Gastrocnemius medialis (tissue), 4 donors: ENCODE results near the gene FKBP1A. TPM values are rescaled to one million over a fixed set of nuclear protein-coding genes. Genes with fewer than 3 reads are reported as not detected.

ENCODE experiments used
- ATAC-seq, 2 donors: fragments of 150-250 bp; one replicate each; pipeline ENCODE4 v1.9.1; 2016
- DNase-seq, 2 donors: peaks; one replicate each; pipeline ENCODE4 v3.0.0-alpha.2; 2019
- H3K27ac ChIP-seq, 4 donors: fragments of 200-600 bp; sonication (generic); 1 replicate in 1 of 4; 2 replicates in 3 of 4; pipeline ENCODE4 v1.5.1; 2016 to 2018; ENCODE audit warnings: mild to moderate bottlenecking in 2 of 4, moderate library complexity in 1 of 4
- H3K27me3 ChIP-seq, 3 donors: fragments of 200-600 bp; sonication (generic) in 2 of 3; 1 replicate in 1 of 3; 2 replicates in 2 of 3; pipeline versions ENCODE4 v1.5.1 to v1.6.0; 2016 to 2019; ENCODE audit warnings: mild to moderate bottlenecking in 1 of 3, moderate library complexity in 1 of 3
- H3K36me3 ChIP-seq, 2 donors: fragments of 200-600 bp; sonication (generic) in 1 of 2; one replicate each; pipeline ENCODE4 v1.5.1; 2017 to 2018
- H3K4me1 ChIP-seq, 2 donors: fragments of 200-600 bp; sonication (generic) in 1 of 2; one replicate each; pipeline ENCODE4 v1.5.1; 2016 to 2017; ENCODE audit warnings: mild to moderate bottlenecking in 2 of 2
- H3K4me3 ChIP-seq, 4 donors: fragments of 200-600 bp; sonication (generic) in 3 of 4; 1 replicate in 1 of 4; 2 replicates in 3 of 4; pipeline ENCODE4 v1.5.1; 2016 to 2019; ENCODE audit warnings: mild to moderate bottlenecking in 2 of 4
- H3K9me3 ChIP-seq, 3 donors: fragments of 200-600 bp; sonication (generic) in 2 of 3; 1 replicate in 1 of 3; 2 replicates in 2 of 3; pipeline ENCODE4 v1.5.1; 2016 to 2019
- POLR2A ChIP-seq, 2 donors: fragments of 450-650 bp; IDR thresholded peaks; one replicate each; pipeline ENCODE4 v1.6.1; 2017; ENCODE audit warnings: antibody characterized with exemption in 2 of 2, mild to moderate bottlenecking in 2 of 2, moderate library complexity in 2 of 2
- in situ Hi-C, 4 donors: fragments of 200-750 bp; cut with MboI; loops; one replicate each; pipeline versions ENCODE4 v1.15.0 to v1.8.0; 2017; ENCODE audit warnings: low sequenced_read_pairs in 4 of 4
- intact Hi-C: fragments of 100-400 bp; cut with DNase I; formaldehyde crosslinking; loops from one replicate; pipeline ENCODE4 v1.15.1; 2023; ENCODE audit warnings: low total_unique reads
- total RNA-seq, 4 donors: library from RNA; depleted of rRNA; stranded (reverse); fragments of >200 nt; gene quantifications; one replicate each; pipeline versions ENCODE4 v1.1.0 to v1.2.3, GENCODE V29; 2016
- TF ChIP-seq, protein P1 (sequence below), 5 experiments: fragments of 450-650 bp in 3 of 5; fragments of 200-600 bp in 2 of 5; sonication (generic) in 2 of 5; IDR thresholded peaks in 4 of 5; conservative IDR thresholded peaks in 1 of 5; 1 replicate in 4 of 5; 2 replicates in 1 of 5; pipeline ENCODE4 v1.5.1; 2016 to 2019; ENCODE audit warnings: antibody characterized with exemption in 5 of 5, mild to moderate bottlenecking in 3 of 5, moderate library complexity in 3 of 5

Gene FKBP1A
- total RNA-seq, 4 donors from 2014 or later = 27.7 to 89.4 (median 52.5) TPM

DNA sequence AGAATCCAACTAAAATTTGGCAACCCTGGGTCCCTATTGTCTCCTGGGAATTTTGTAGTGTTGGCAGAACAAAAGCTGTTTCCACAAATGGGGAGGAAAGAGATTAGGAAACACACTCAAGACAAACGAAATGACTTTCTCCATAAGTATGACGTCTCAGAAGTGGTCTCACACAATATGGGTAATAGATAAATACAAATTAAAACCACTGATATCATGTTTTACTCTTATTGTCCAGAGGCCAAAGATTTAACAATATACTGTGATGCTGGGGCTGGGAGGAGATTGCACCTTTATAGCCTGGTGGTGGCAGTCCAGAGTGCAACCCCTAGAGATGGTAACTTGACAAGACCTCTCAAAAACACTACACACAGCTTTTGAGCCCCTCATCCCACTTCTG lies 18.6 kb downstream of the FKBP1A start:
- Histone ChIP-seq H3K9me3 (no peaks in the 10 kb centered on the region), H3K4me1 (peaks cover 65 to 70% of the 10 kb centered on the region in 2 donors), H3K27ac (peak overlapping the region; percentile 28 to 63 (median 62)), H3K36me3 (no peaks in the 10 kb centered on the region), H3K27me3 (no peaks in the 10 kb centered on the region), H3K4me3 (no peak overlapping the region)
- in situ Hi-C loops = no loop called here
- intact Hi-C loops = loop anchor here (2.0 kb wide), 1 partner anchor 43 kb away; no protein-coding TSS in a partner anchor
- TF ChIP-seq, protein P1, sequence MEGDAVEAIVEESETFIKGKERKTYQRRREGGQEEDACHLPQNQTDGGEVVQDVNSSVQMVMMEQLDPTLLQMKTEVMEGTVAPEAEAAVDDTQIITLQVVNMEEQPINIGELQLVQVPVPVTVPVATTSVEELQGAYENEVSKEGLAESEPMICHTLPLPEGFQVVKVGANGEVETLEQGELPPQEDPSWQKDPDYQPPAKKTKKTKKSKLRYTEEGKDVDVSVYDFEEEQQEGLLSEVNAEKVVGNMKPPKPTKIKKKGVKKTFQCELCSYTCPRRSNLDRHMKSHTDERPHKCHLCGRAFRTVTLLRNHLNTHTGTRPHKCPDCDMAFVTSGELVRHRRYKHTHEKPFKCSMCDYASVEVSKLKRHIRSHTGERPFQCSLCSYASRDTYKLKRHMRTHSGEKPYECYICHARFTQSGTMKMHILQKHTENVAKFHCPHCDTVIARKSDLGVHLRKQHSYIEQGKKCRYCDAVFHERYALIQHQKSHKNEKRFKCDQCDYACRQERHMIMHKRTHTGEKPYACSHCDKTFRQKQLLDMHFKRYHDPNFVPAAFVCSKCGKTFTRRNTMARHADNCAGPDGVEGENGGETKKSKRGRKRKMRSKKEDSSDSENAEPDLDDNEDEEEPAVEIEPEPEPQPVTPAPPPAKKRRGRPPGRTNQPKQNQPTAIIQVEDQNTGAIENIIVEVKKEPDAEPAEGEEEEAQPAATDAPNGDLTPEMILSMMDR (IDR thresholded peaks at IDR 0.05 in 4 of 5, conservative IDR thresholded peaks at IDR 0.05 in 1 of 5) = no peak
- TF ChIP-seq POLR2A (IDR thresholded peaks at IDR 0.05) = no peak
- no peak for DNase-seq
- ATAC-seq = peak in 1 of 2 donors; percentile 12

DNA sequence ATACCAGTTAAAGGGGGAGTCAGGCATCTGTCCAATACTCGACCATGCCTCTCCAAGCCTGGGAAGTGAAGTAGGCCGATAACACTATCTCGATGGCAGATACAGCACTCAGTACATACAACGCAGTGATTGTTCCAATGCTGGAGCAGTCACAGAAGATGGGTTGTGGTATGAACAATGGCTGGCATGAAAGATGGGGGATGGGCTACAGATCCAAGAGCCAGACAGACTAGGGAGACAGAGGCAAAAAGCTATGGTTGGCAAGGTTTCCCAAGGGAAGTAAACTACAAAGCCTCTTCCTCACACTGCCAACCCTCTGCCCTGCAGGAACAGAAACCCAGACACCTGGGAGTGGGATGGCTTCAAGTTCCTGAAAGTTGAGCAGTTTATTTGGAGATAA lies 19.2 kb downstream of the FKBP1A start:
- DNase-seq (no peak), ATAC-seq (no peak)
- H3K36me3 ChIP-seq = no peaks in the 10 kb centered on the region
- no peak overlapping the region for H3K4me3 ChIP-seq
- intact Hi-C loops = loop anchor here (2.0 kb wide), 1 partner anchor 43 kb away; no protein-coding TSS in a partner anchor
- no peaks in the 10 kb centered on the region for H3K9me3 ChIP-seq
- peak overlapping the region in 3 of 4 donors; percentile 52 to 62 (median 61) for H3K27ac ChIP-seq
- no peak for TF ChIP-seq POLR2A (IDR thresholded peaks at IDR 0.05)
- TF ChIP-seq, protein P1 (IDR thresholded peaks at IDR 0.05 in 4 of 5, conservative IDR thresholded peaks at IDR 0.05 in 1 of 5) = no peak
- H3K4me1 ChIP-seq = peaks cover 59 to 67% of the 10 kb centered on the region in 2 donors
- in situ Hi-C loops = no loop called here
- H3K27me3 ChIP-seq = no peaks in the 10 kb centered on the region

DNA sequence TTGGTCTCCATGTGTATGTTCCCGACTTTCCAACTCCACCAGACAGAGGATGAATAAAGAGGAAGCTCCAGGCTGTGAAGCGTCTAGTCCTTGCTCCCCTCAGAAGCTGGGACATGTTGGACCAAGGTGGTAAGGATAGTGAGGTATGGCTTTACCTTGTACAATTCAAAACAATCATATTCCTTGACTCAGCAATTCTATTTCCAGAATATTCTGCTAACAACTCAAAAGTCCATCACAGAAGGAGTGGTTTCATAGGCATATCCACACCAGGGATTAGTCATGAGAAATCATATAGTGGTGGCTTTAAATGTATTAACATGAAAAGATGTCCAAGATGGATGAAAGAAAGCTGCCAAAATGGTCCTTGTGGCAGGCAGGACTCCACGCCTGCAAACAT lies 19.8 kb downstream of the FKBP1A start:
- DNase-seq = no peak
- ATAC-seq = no peak
- no peak for TF ChIP-seq POLR2A (IDR thresholded peaks at IDR 0.05)
- TF ChIP-seq, protein P1 (IDR thresholded peaks at IDR 0.05 in 4 of 5, conservative IDR thresholded peaks at IDR 0.05 in 1 of 5) = no peak
- H3K9me3 ChIP-seq = no peaks in the 10 kb centered on the region
- no peak overlapping the region for H3K4me3 ChIP-seq
- H3K27ac ChIP-seq = peak overlapping the region in 3 of 4 donors; percentile 52 to 62 (median 61)
- no peaks in the 10 kb centered on the region for H3K27me3 ChIP-seq
- in situ Hi-C loops (no loop called here), intact Hi-C loops (no loop called here)
- peaks cover 53 to 61% of the 10 kb centered on the region in 2 donors for H3K4me1 ChIP-seq
- H3K36me3 ChIP-seq = peaks cover 0 to 5% of the 10 kb centered on the region in 2 donors

DNA sequence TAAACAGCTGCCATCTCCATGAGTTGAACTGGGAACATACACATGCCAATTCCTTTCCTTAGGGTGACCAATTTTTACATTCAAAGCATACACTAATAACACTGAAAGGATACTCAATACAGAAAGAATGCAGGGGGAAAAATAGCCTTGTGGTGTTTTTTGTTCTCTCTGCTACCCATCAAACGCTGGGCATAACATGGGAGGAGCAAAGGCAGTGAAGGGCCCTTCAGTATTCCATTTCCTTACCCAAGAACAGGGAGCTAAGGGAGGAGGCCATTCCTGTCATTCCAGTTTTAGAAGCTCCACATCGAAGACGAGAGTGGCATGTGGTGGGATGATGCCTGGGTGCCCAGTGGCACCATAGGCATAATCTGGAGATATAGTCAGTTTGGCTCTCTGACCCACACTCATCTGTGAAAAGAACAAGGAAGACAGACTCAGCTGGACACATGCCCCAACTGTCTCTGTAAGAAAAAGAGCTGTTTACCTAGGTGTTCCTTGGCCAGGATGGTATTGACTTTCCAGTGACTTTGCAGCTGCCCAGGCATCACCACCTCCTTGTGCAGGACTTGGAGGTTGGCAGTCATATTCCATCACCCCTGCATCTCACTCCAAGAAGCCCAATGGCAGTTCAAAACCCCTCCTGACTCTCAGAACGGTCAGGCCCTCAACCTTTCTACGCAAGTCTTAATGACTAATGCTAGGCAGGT lies 20.9 kb downstream of the FKBP1A start:
- H3K36me3 ChIP-seq = peaks cover 0 to 10% of the 10 kb centered on the region in 2 donors
- H3K4me1 ChIP-seq = peaks cover 42 to 54% of the 10 kb centered on the region in 2 donors
- peak overlapping the region in 3 of 4 donors; percentile 37 to 65 (median 61) for H3K27ac ChIP-seq
- H3K9me3 ChIP-seq = no peaks in the 10 kb centered on the region
- TF ChIP-seq, protein P1 (IDR thresholded peaks at IDR 0.05 in 4 of 5, conservative IDR thresholded peaks at IDR 0.05 in 1 of 5) = no peak
- no peak for TF ChIP-seq POLR2A (IDR thresholded peaks at IDR 0.05)
- DNase-seq (no peak), ATAC-seq (no peak)
- intact Hi-C loops (no loop called here), in situ Hi-C loops (no loop called here)
- H3K27me3 ChIP-seq = no peaks in the 10 kb centered on the region
- no peak overlapping the region for H3K4me3 ChIP-seq
